KMS-11 (cell line): ENCODE data around the gene SEMA5A.

Experiments
- H2AFZ ChIP-seq: fragments of 200-600 bp; sonication (generic); 2 replicates; pipeline ENCODE4 v1.6.1; 2016; ENCODE audit warnings: antibody characterized with exemption, mixed run types, low read depth
- H3K27ac ChIP-seq: fragments of 200-600 bp; sonication (generic); 2 replicates; pipeline ENCODE4 v1.6.1; 2016; ENCODE audit warnings: mild to moderate bottlenecking, mixed run types
- H3K27me3 ChIP-seq: fragments of 200-600 bp; sonication (generic); 2 replicates; pipeline ENCODE4 v1.6.1; 2017; ENCODE audit warnings: mild to moderate bottlenecking, low read depth, mixed run types, moderate library complexity; ENCODE audit not compliant: insufficient read depth
- H3K36me3 ChIP-seq: fragments of 200-600 bp; sonication (generic); 2 replicates; pipeline ENCODE4 v1.6.1; 2017; ENCODE audit warnings: mild to moderate bottlenecking, mixed run types; ENCODE audit not compliant: insufficient read depth
- H3K4me1 ChIP-seq: fragments of 200-600 bp; sonication (generic); 2 replicates; pipeline ENCODE4 v1.6.1; 2016; ENCODE audit warnings: mild to moderate bottlenecking, low read depth, mixed run types; ENCODE audit not compliant: poor library complexity, severe bottlenecking
- H3K4me2 ChIP-seq: fragments of 200-600 bp; sonication (generic); 2 replicates; pipeline ENCODE4 v1.7.0; 2016; ENCODE audit warnings: mild to moderate bottlenecking, mixed run types
- H3K4me3 ChIP-seq: fragments of 200-600 bp; sonication (generic); IDR thresholded peaks from 2 replicates; pipeline ENCODE4 v1.6.1; 2017; ENCODE audit warnings: low read depth, low read length, mixed read lengths; ENCODE audit not compliant: insufficient read depth
- H3K79me2 ChIP-seq: fragments of 200-600 bp; sonication (generic); 2 replicates; pipeline ENCODE4 v1.6.1; 2016; ENCODE audit warnings: low read depth, mixed run types; ENCODE audit not compliant: insufficient read depth
- H3K9ac ChIP-seq: fragments of 200-600 bp; sonication (generic); 2 replicates; pipeline ENCODE4 v1.6.1; 2016; ENCODE audit warnings: mild to moderate bottlenecking, mixed run types
- H4K20me1 ChIP-seq: fragments of 200-600 bp; sonication (generic); 2 replicates; pipeline ENCODE4 v1.6.1; 2016; ENCODE audit warnings: mild to moderate bottlenecking, mixed run types; ENCODE audit not compliant: insufficient read depth
- CTCF ChIP-seq: fragments of 200-600 bp; sonication (generic); conservative IDR thresholded peaks from 2 replicates; pipeline ENCODE4 v1.6.1; 2017; ENCODE audit warnings: low read depth, mild to moderate bottlenecking, antibody characterized with exemption, low read length, moderate library complexity, mixed read lengths

The SEMA5A gene

GRCh38 chr5:9374025-9374424 lies 171.8 kb downstream of the SEMA5A start:
- H3K79me2 ChIP-seq: no peaks in the 10 kb centered on the region

DNA sequence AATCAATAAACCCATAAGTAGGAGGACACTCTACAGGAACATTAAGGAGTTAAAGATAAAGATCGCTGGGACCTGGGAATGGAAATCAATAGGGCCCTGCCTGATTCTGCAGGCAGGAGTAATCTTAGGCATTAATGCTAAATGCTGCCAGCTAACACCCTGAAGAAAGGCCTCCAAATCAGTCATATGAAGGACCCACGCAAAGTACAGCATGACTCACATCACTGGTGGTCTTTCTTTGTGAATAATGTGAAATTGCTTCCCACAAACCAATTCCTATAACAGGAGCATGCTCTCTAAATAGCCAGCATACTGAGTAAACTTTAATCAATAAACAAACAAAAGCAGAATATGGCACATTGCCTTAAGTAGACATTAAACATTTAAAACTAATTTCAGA lies 172.3 kb downstream of the SEMA5A start:
- Histone ChIP-seq H2AFZ (no peak overlapping the region), H3K27me3 (no peaks in the 10 kb centered on the region), H3K4me1 (no peaks in the 10 kb centered on the region), H3K9ac (no peak overlapping the region), H3K4me3 (no peak overlapping the region), H3K27ac (no peak overlapping the region), H4K20me1 (no peaks in the 10 kb centered on the region), H3K36me3 (no peaks in the 10 kb centered on the region; the same call in 1 of the 2 replicates), H3K4me2 (no peak overlapping the region), H3K79me2 (no peaks in the 10 kb centered on the region)
- TF ChIP-seq CTCF: no peak

More at GRCh38 chr5:9374025-9374424, 171.8 kb downstream of the SEMA5A start:
- no peak overlapping the region for H3K9ac ChIP-seq
- H3K27me3 ChIP-seq: no peaks in the 10 kb centered on the region
- no peaks in the 10 kb centered on the region for H4K20me1 ChIP-seq
- H3K27ac ChIP-seq: no peak overlapping the region
- no peaks in the 10 kb centered on the region for H3K4me1 ChIP-seq
- no peak for TF ChIP-seq CTCF
- H3K4me3 ChIP-seq: no peak overlapping the region
- H3K36me3 ChIP-seq: no peaks in the 10 kb centered on the region; the same call in 1 of the 2 replicates
- H2AFZ ChIP-seq: no peak overlapping the region
- no peak overlapping the region for H3K4me2 ChIP-seq

GRCh38 chr5:9370256-9370655 lies 175.6 kb downstream of the SEMA5A start:
- Histone ChIP-seq H3K79me2 (no peaks in the 10 kb centered on the region), H3K36me3 (no peaks in the 10 kb centered on the region; the same call in 1 of the 2 replicates), H3K27me3 (no peaks in the 10 kb centered on the region), H4K20me1 (no peaks in the 10 kb centered on the region), H3K4me1 (peaks cover 10% of the 10 kb centered on the region), H3K9ac (no peak overlapping the region), H3K4me2 (no peak overlapping the region), H3K4me3 (no peak overlapping the region), H3K27ac (no peak overlapping the region), H2AFZ (no peak overlapping the region)
- no peak for TF ChIP-seq CTCF

- H3K4me3 ChIP-seq: no peak overlapping the region
- H3K4me2 ChIP-seq: no peak overlapping the region
- H2AFZ ChIP-seq: no peak overlapping the region
- no peak overlapping the region for H3K27ac ChIP-seq
- no peaks in the 10 kb centered on the region for H3K36me3 ChIP-seq
- no peaks in the 10 kb centered on the region for H3K79me2 ChIP-seq
- H4K20me1 ChIP-seq: no peaks in the 10 kb centered on the region
- H3K9ac ChIP-seq: no peak overlapping the region
- TF ChIP-seq CTCF: no peak
- no peaks in the 10 kb centered on the region for H3K27me3 ChIP-seq
- H3K4me1 ChIP-seq: peaks cover 57% of the 10 kb centered on the region
These were observed 180.4 kb downstream of the SEMA5A start for GRCh38 chr5:9365512-9365911.
